Heart right ventricle (tissue), 16 donors: ENCODE results near the gene NAALADL1. TPM values are rescaled to one million over a fixed set of nuclear protein-coding genes. Genes with fewer than 3 reads are reported as not detected.

Source experiments
- ATAC-seq, 8 donors: fragments of 200-7000 bp; cut with Tn5 transposase; one replicate each; pipeline ENCODE4 v1.9.1; 2020; ENCODE audit warnings: mild to moderate bottlenecking in 8 of 8, moderate library complexity in 8 of 8, moderate number of reproducible peaks in 1 of 8
- DNase-seq, 2 donors: peaks; one replicate each; pipeline ENCODE4 v3.0.0-alpha.2; 2020
- H3K27ac ChIP-seq, 10 donors: fragments of 200-600 bp; sonication (generic) in 2 of 10; one replicate each; pipeline versions ENCODE4 v1.5.0 to v1.8.0; 2020 to 2022; ENCODE audit warnings: mild to moderate bottlenecking in 3 of 10
- H3K27me3 ChIP-seq, 7 donors: fragments of 200-600 bp; one replicate each; pipeline ENCODE4 v1.8.0; 2021 to 2022; ENCODE audit warnings: mild to moderate bottlenecking in 2 of 7
- H3K36me3 ChIP-seq, 9 donors: fragments of 200-600 bp; sonication (generic) in 1 of 9; one replicate each; pipeline versions ENCODE4 v1.5.0 to v1.8.0; 2020 to 2022; ENCODE audit warnings: mild to moderate bottlenecking in 2 of 9
- H3K4me1 ChIP-seq, 9 donors: fragments of 200-600 bp; sonication (generic) in 1 of 9; one replicate each; pipeline versions ENCODE4 v1.5.0 to v1.8.0; 2020 to 2022; ENCODE audit warnings: mild to moderate bottlenecking in 4 of 9
- H3K4me3 ChIP-seq, 10 donors: fragments of 200-600 bp; sonication (generic) in 2 of 10; one replicate each; pipeline versions ENCODE4 v1.5.0 to v1.8.0; 2020 to 2022; ENCODE audit warnings: mild to moderate bottlenecking in 7 of 10, moderate library complexity in 2 of 10
- H3K9me3 ChIP-seq, 11 donors: fragments of 200-600 bp in 10 of 11; sonication (generic) in 2 of 11; one replicate each; pipeline versions ENCODE4 v1.5.0 to v1.8.0; 2013 to 2022; ENCODE audit warnings: mild to moderate bottlenecking in 2 of 11, control low read depth in 1 of 11, moderate library complexity in 1 of 11
- CTCF ChIP-seq, 9 donors: fragments of 200-600 bp; sonication (generic) in 2 of 9; IDR thresholded peaks; one replicate each; pipeline versions ENCODE4 v1.5.0 to v1.8.0; 2021 to 2022; ENCODE audit warnings: antibody characterized with exemption in 9 of 9, mild to moderate bottlenecking in 5 of 9, moderate library complexity in 1 of 9
- WGBS, 2 donors: extraction: QIAGEN DNeasy Blood & Tissue Kit; methylation state at CpG; one replicate each; pipeline ENCODE4 v1.1.7; 2013; ENCODE audit warnings: inconsistent platforms in 1 of 2; 5-methylcytosine and 5-hydroxymethylcytosine counted together
- intact Hi-C, 10 donors: fragments of 100-400 bp; cut with DNase I; formaldehyde crosslinking; loops; one replicate each; pipeline versions ENCODE4 v1.11.1 to v1.14.2; 2022
- polyA plus RNA-seq, 2 donors: library from polyadenylated mRNA; stranded (reverse); fragments of 200-250 nt; gene quantifications; one replicate each; pipeline ENCODE4 v1.2.3, GENCODE V29; 2013
- total RNA-seq, 10 donors: library from RNA; stranded (reverse); fragmentation: NEBNext Ultra II Directional in 3 of 10; extraction: Animal tissue kit (Norgen Biotek cat#: 25700) in 3 of 10; gene quantifications; one replicate each; pipeline versions ENCODE4 v1.2.1 to v1.2.4, GENCODE V29; 2021 to 2023
- donor health status: Arrhythmogenic right ventricular cardiomyopathy.
- donor health status: ischemic (EF 13 %, LVEDD 7.1; RV severe dilation, severe dysfunction).
- donor health status: healthy with polysubstance abuse.
- donor health status: DM: no; HTN: yes; CAD: no.
- donor health status: DM: no; HTN: no; CAD: no.
- donor health status: ischemic (EF 25% LVEDD 6.9; RV normal size, moderate dysfunction).
- donor health status: ischemic (EF 25% LVEDD 5.7; RV mildly dilated, moderate dysfunction).
- donor health status: healthy.
- donor health status: DM: yes; HTN: yes; CAD: no.
- donor health status: Ischemic cardiomyopathy.
- donor health status: ischemic (EF 35%, LVEDD 5.7; RV mildly dilated, moderate dysfunction).
- donor health status: nonischemic (EF 11% LVEDD 7.7; RV severe dilation, severe dysfunction).
- donor health status: DM: yes; HTN: yes; CAD: no.
- donor health status: PGD.
- donor health status: ischemic (EF 29% LVEDD 5.4; RV normal size, mild dysfunction).
- donor health status: nonischemic (EF 23%, LVEDD 6.1; RV moderate dilation, normal function).

NAALADL1 gene
- total and polyA plus RNA-seq, 12 donors = 2.1 to 9.1 (median 3.9) TPM

- Histone ChIP-seq H3K27ac (peak overlapping the region in 4 of 10 donors; percentile 10 to 56 (median 23)), H3K36me3 (peaks cover 0 to 79% (median 33%) of the 10 kb centered on the region in 9 donors), H3K9me3 (no peaks in the 10 kb centered on the region), H3K4me1 (peaks cover 0 to 20% (median 11%) of the 10 kb centered on the region in 9 donors), H3K4me3 (no peak overlapping the region), H3K27me3 (no peaks in the 10 kb centered on the region)
- WGBS, 2 donors = 64 to 70% methylated on average over 6 of the region's 6 CpGs
- peak; percentile 62 to 76 for DNase-seq
- ATAC-seq = no peak
- intact Hi-C loops = no loop called here
- TF ChIP-seq CTCF (IDR thresholded peaks at IDR 0.05) = no peak
Measured at GRCh38 chr11:65036931-65037330, 21.4 kb downstream of the NAALADL1 start.

- no peak overlapping the region for H3K27ac ChIP-seq
- no peaks in the 10 kb centered on the region for H3K9me3 ChIP-seq
- peaks cover 0 to 93% (median 46%) of the 10 kb centered on the region in 9 donors for H3K36me3 ChIP-seq
- ATAC-seq (no peak), DNase-seq (no peak)
- H3K4me1 ChIP-seq = peaks cover 0 to 16% (median 6%) of the 10 kb centered on the region in 9 donors
- no peaks in the 10 kb centered on the region for H3K27me3 ChIP-seq
- H3K4me3 ChIP-seq = no peak overlapping the region
- intact Hi-C loops = no loop called here
- WGBS, 2 donors = 81 to 86% methylated on average over 11 of the region's 11 CpGs
- TF ChIP-seq CTCF (IDR thresholded peaks at IDR 0.05) = no peak
Measured at GRCh38 chr11:65035579-65035978, 22.8 kb downstream of the NAALADL1 start.

- Histone ChIP-seq H3K9me3 (no peaks in the 10 kb centered on the region), H3K4me3 (no peak overlapping the region), H3K4me1 (peaks cover 0 to 10% (median 0%) of the 10 kb centered on the region in 9 donors), H3K27me3 (no peaks in the 10 kb centered on the region), H3K27ac (no peak overlapping the region), H3K36me3 (peaks cover 0 to 92% (median 47%) of the 10 kb centered on the region in 9 donors)
- TF ChIP-seq CTCF (IDR thresholded peaks at IDR 0.05) = no peak
- ATAC-seq (no peak), DNase-seq (no peak)
- intact Hi-C loops = no loop called here
- WGBS, 2 donors = 91 to 94% methylated on average over 2 of the region's 2 CpGs
Measured at GRCh38 chr11:65034423-65034822, 23.9 kb downstream of the NAALADL1 start.

- Histone ChIP-seq H3K27me3 (no peaks in the 10 kb centered on the region), H3K27ac (no peak overlapping the region), H3K4me1 (peaks cover 0 to 25% (median 14%) of the 10 kb centered on the region in 9 donors), H3K36me3 (peaks cover 0 to 76% (median 44%) of the 10 kb centered on the region in 9 donors), H3K4me3 (no peak overlapping the region), H3K9me3 (no peaks in the 10 kb centered on the region)
- DNase-seq (no peak), ATAC-seq (no peak)
- WGBS, 2 donors = 79% methylated on average over 13 of the region's 13 CpGs
- intact Hi-C loops = no loop called here
- TF ChIP-seq CTCF (IDR thresholded peaks at IDR 0.05) = no peak
Measured at GRCh38 chr11:65032216-65032615, 26.1 kb downstream of the NAALADL1 start.
